HG02678 (cell line): ENCODE data around the gene NFKBIZ.
"Not testable (repeated sequence)": the region's sequence is repeated elsewhere in the genome, so short reads cannot be mapped to it uniquely, and the experiment has no call there.

Experiments
- ATAC-seq: cut with Tn5 transposase; IDR thresholded peaks from one replicate; pipeline ENCODE4 v1.9.1; 2021; ENCODE audit warnings: mild to moderate bottlenecking, moderate library complexity; ENCODE audit not compliant: unreplicated experiment

Gene NFKBIZ

DNA sequence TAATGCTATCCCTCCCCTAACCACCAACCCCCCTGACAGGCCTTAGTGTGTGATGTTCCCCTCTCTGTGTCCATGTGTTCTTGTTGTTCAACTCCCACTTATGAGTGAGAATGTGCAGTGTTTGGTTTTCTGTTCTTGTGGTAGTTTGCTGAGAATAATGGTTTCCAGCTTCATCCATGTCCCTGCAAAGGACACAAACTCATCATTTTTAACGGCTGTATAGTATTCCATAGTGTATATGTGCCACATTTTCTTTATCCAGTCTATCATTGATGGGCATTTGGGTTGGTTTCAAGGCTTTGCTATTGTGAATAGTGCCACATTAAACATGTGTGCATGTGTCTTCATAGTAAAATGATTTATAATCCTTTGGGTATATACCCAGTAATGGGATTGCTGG, 56.3 kb downstream of the NFKBIZ start:
- not testable (repeated sequence) for ATAC-seq
